DMS 273 (cell line): Measurements from ENCODE around the gene PHYH.
"Not testable (repeated sequence)": the region's sequence is repeated elsewhere in the genome, so short reads cannot be mapped to it uniquely, and the experiment has no call there.

ENCODE experiments used
- DNase-seq: peaks from one replicate; lab custom pipeline; 2025; ENCODE audit not compliant: unreplicated experiment; lab: John Stamatoyannopoulos, UW

Gene PHYH

GRCh38 chr10:13322615-13323148 lies 22.8 kb upstream of the PHYH start:
- DNase-seq = no peak

DNA sequence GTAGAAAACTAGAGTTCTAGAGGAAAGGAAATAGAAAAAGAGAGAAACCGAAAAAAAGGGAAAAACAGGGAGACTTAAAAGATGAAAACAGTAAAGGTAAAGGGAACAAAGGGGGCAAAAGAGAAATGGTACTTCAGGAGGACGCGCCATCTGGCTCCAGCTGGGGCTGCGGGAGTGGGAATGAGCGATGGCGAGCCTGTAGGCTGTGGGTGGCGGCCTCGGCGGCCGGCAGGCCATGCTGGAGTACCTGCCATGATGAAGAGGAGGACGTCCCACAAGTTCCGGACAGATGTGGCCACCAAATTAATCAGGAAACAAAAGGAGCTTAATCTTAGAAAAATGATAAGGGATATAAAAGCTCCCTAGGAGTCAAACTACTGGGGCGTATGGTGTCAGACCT lies 21.7 kb upstream of the PHYH start:
- no peak for DNase-seq

- DNase-seq = no peak
Observed at GRCh38 chr10:13319166-13319565, 19.3 kb upstream of the PHYH start.

DNA sequence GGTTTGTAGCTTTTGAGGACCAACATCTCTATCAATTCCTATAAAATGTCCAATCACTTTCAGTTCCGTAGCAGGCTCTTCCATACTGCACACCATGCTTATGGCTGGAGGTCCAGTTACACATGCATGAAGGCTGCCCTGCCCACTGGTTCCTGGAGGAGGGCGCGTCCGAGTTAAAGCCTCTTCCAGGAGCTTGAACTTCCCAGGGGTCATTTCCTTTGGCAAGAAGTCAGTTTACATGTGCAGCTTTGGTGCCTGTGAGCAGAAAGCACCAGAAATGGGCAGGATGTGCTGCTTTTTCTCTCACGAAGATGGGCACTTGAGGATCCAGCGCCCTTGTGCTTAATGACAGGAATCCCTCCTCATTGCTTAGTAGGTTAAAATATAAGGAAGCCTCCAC lies 17.6 kb upstream of the PHYH start:
- DNase-seq = no peak

- DNase-seq = no peak
Observed at GRCh38 chr10:13316635-13317311, 16.9 kb upstream of the PHYH start.

- no peak for DNase-seq
Observed at GRCh38 chr10:13315361-13315760, 15.5 kb upstream of the PHYH start.

DNA sequence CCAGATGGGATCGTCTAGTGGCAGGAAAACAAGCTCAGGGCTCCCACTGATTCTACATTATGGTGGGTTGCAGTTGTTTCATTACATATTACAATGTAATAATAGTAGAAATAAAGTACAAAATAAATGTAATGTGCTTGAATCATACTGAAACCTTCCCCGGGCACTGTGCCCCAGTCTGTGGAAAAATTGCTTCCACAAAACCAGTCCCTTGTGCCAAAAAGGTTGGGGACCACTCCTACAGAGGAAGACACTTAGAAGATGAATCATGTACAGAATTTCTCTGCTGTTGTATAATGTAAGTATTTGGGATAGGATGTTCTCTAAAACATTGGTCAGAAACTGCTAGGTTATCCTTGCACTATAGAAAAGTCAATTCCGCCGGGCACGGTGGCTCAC lies 11.3 kb upstream of the PHYH start:
- no peak for DNase-seq

- DNase-seq = no peak
Observed at GRCh38 chr10:13310518-13311176, 10.8 kb upstream of the PHYH start.

DNA sequence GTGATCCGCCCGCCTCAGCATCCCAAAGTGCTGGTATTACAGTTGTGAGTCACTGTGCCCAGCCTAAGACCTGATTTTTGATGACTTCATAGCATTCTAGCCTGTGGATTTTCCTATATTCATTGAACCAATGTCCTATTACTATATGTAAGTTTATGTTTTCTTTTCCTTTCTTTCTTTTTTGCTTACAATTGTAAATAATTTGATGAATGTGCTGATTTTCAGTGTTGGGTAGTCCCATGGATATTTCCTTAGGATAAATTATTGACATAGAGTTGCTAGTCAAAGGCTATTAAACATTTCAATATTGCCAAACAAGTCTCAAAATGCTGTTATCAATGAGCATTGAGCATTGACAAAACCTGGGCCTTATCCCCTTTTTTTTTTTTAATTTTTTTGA lies 9.9 kb upstream of the PHYH start:
- DNase-seq = no peak

GRCh38 chr10:13308096-13308495 lies 8.2 kb upstream of the PHYH start:
- DNase-seq = no peak

- DNase-seq = no peak
Observed at GRCh38 chr10:13306103-13306502, 6.2 kb upstream of the PHYH start.

DNA sequence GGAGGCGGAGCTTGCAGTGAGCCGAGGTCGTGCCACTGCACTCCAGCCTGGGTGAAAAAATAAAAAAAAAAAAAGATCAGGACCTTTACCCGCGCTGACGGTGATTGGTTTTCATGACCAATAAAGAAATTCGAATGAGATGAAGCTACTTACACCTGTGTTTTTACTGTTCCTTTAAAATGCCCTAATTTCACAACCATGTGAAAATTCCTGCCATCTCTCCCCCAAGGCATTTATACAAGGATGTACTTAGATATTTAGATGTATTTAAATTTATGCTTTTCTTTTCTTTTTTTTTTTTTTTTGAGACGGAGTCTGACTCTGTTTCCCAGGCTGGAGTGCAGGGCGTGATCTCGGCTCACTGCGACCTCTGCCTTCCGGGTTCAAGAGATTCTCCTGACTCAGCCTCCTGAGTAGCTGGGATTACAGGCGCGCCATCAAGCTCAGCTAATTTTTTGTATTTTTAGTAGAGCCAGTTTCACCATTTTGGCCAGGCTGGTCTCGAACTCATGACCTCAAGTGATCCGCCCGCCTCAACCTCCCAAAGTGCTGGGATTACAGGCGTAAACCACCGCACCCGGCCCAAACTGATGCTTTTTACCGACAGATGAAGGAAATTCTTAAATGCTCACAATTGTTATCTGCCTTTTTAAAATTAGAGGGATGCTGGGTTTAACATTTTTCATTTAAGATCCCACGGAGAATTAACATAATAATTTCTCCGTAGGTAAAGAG lies 3.1 kb upstream of the PHYH start:
- DNase-seq = no peak

GRCh38 chr10:13298748-13299436 lies 972 bp downstream of the PHYH start:
- DNase-seq = no peak

DNA sequence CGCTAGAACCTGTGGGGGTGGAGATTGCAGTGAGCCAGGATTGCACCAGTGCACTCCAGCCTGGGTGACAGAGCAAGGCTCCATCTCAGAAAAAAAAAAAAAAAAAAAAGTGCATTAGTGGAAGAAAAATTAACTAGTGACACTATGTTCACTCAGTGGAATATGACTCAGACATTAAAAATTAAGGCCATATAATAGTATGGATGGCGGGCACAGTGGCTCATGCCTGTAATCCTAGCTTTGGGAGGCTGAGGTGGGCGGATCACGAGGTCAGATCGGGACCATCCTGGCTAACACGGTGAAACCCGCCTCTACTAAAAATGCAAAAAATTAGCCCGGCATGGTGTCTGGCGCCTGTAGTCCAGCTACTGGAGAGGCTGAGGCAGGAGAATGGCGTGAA lies 3.4 kb downstream of the PHYH start:
- DNase-seq = no peak

DNA sequence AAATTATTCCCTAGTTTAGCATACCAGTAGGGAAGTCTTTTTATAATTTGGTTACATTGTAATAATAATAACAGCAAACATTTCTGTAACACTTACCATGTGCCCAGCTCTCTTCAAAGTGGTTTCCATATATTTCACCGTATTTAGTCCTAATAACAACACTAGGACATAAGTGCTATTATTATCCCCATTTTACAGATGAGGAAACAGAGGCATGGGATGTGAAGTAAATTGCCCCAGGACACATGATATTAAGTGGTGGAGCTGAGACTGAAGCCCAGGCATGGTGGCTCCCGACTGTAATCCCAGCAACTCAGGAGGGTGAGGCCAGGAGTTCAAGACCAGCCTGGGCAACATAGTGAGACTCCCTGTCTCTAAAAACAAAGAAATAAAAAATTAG lies 5.1 kb downstream of the PHYH start:
- DNase-seq = no peak

DNA sequence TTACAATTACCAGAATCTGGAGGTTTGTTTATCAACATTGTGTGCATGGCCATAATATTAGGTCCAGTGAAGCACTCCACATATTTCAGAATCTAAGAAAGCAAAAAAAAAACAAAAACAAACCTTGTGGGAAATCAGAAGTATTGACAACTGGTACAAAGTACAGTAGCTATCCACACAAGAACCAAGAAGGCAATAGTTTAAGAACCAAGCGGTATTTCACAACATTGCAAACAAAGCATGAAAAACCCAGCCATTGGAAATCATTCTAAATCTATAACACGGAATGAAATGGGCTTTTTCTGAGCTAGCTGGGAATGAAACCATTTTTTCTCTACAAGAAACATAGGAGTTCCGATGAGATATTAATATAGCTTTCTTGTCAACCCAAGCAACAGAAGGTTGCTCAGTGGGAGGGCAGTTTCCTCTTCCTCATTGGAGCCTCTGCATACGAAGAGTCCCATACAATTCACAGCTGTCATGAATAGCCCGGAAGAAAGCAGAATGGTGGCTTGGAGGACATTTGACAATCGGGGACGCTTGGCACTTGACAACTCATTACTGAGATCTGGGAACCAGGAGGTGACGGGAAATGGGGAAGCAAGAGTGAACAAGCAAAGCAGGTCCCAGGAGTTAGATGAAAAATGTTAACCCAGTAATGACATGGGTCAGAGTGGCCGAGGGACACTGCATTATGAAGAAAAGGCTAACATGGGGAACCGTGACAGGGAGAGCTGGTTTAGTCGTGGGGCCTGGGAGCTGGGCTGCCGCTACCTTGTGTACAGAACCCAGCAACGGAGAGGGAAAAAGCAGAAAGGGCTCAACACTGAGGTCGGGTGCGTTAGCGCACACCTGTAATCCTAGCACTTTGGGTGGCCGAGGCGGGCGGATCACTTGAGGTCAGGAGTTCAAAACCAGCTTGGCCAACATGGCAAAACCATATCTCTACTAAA lies 7.8 kb downstream of the PHYH start:
- peak; percentile 29 for DNase-seq

GRCh38 chr10:13291061-13291460 lies 8.8 kb downstream of the PHYH start:
- DNase-seq = no peak

- no peak for DNase-seq
Observed at GRCh38 chr10:13284050-13284449, 15.8 kb downstream of the PHYH start.

- not testable (repeated sequence) for DNase-seq
Observed at GRCh38 chr10:13282348-13282747, 17.5 kb downstream of the PHYH start.

GRCh38 chr10:13276749-13277365 lies 23.0 kb downstream of the PHYH start:
- no peak for DNase-seq
